Measurements from ENCODE around the gene SULF2. TPM values are rescaled to one million over a fixed set of nuclear protein-coding genes. Genes with fewer than 3 reads are reported as not detected.

Gene SULF2
- total and polyA plus RNA-seq, 9 of the 15 experiments (the other 6 are each of a cell fraction or from before 2014, with no cell fraction given): 0.33 TPM; not detected in 8

- Histone ChIP-seq H3K4me1 (replicated peaks in 1 of 2; ENCODE audit: control insufficient read depth in 2 of 2, insufficient read depth in 2 of 2, low read length in 2 of 2) (no peaks in the 10 kb centered on the region; a peak in 1 of 5 replicates), H4K20me1 (replicated peaks; ENCODE audit: control insufficient read depth, insufficient read depth, low read length) (peaks cover 2% of the 10 kb centered on the region; the same call in 1 of the 2 replicates), H3K36me3 (ENCODE audit: control insufficient read depth, insufficient read depth, low read length) (no peaks in the 10 kb centered on the region), H3K79me2 (ENCODE audit: control insufficient read depth, insufficient read depth, low read length) (no peaks in the 10 kb centered on the region), H2AFZ (ENCODE audit: low read depth, low read length) (no peak overlapping the region), H3K4me2 (ENCODE audit: insufficient read depth, low read length) (no peak overlapping the region), H3K9me1 (ENCODE audit: control insufficient read depth, insufficient read depth, low read length) (peaks cover 2% of the 10 kb centered on the region), H3K27ac (ENCODE audit: extremely low read depth, low read depth, low read length) (no peak overlapping the region), H3K9ac (ENCODE audit: insufficient read depth in 1 of 2, low read depth in 2 of 2, low read length in 2 of 2) (no peak overlapping the region), H3K4me3 (no peak overlapping the region), H3K27me3 (ENCODE audit: control insufficient read depth in 2 of 2, insufficient read depth in 2 of 2, low read length in 2 of 2) (peaks cover 39 to 74% of the 10 kb centered on the region in 2 experiments), H3K9me3 (replicated peaks; ENCODE audit: control insufficient read depth, insufficient read depth, low read depth, low read length) (no peaks in the 10 kb centered on the region)
- in situ Hi-C loops (cut with MboI): no loop called here
- DNase-seq (ENCODE audit: extremely low read depth in 1 of 4, low spot score in 3 of 4) (no peak), FAIRE-seq (no peak), ATAC-seq (no peak)
- ChIA-PET POLR2A (no interaction called here), CTCF (ENCODE audit: low intra/inter-chr PET ratio) (interaction anchor here (1.7 kb wide), 1 partner anchor 34 kb away, joined by 5 read pairs; no protein-coding TSS in a partner anchor)
- TF ChIP-seq, protein P1, sequence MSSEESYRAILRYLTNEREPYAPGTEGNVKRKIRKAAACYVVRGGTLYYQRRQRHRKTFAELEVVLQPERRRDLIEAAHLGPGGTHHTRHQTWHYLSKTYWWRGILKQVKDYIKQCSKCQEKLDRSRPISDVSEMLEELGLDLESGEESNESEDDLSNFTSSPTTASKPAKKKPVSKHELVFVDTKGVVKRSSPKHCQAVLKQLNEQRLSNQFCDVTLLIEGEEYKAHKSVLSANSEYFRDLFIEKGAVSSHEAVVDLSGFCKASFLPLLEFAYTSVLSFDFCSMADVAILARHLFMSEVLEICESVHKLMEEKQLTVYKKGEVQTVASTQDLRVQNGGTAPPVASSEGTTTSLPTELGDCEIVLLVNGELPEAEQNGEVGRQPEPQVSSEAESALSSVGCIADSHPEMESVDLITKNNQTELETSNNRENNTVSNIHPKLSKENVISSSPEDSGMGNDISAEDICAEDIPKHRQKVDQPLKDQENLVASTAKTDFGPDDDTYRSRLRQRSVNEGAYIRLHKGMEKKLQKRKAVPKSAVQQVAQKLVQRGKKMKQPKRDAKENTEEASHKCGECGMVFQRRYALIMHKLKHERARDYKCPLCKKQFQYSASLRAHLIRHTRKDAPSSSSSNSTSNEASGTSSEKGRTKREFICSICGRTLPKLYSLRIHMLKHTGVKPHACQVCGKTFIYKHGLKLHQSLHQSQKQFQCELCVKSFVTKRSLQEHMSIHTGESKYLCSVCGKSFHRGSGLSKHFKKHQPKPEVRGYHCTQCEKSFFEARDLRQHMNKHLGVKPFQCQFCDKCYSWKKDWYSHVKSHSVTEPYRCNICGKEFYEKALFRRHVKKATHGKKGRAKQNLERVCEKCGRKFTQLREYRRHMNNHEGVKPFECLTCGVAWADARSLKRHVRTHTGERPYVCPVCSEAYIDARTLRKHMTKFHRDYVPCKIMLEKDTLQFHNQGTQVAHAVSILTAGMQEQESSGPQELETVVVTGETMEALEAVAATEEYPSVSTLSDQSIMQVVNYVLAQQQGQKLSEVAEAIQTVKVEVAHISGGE (CRISPR knock-in tag; IDR thresholded peaks at IDR 0.05): peak in 1 of 3 experiments; percentile 11; a peak in 1 of 6 replicates
- TF ChIP-seq ESRRA (IDR thresholded peaks at IDR 0.05; ENCODE audit: borderline replicate concordance, low read depth): no peak
- no TSS peak for BruUV-seq (replicated peaks)
- 1% methylated on average over 19 of the region's 19 CpGs for WGBS (ENCODE audit: insufficient coverage, low coverage, missing lambda C conversion rate)
- intact Hi-C loops (cut with micrococcal nuclease): loop anchor here (5.0 kb wide), 1 partner anchor 49 kb away; no protein-coding TSS in a partner anchor
Observed at GRCh38 chr20:47711046-47711752, 74.1 kb downstream of the SULF2 start.
